Measurements from ENCODE around the gene PLXNB1. TPM values are rescaled to one million over a fixed set of nuclear protein-coding genes. Genes with fewer than 3 reads are reported as not detected.
"Not testable (repeated sequence)": the region's sequence is repeated elsewhere in the genome, so short reads cannot be mapped to it uniquely, and the experiment has no call there.

PLXNB1 gene
- total RNA-seq, 2 donors from 2014 or later: 175 to 216 TPM

- Histone ChIP-seq H3K27me3 (ENCODE audit: control insufficient read depth, insufficient read depth, low read length, poor library complexity, severe bottlenecking) (no peaks in the 10 kb centered on the region), H3K9me3 (ENCODE audit: control insufficient read depth, low read length) (no peaks in the 10 kb centered on the region), H3K4me3 (ENCODE audit: low read length) (no peak overlapping the region), H3K36me3 (ENCODE audit: control insufficient read depth, insufficient read depth, low read length) (peaks cover 38% of the 10 kb centered on the region), H3K9ac (ENCODE audit: extremely low read depth, low read length, poor library complexity, severe bottlenecking) (no peak overlapping the region), H3K27ac (ENCODE audit: low read depth, low read length) (peak overlapping the region; percentile 100), H3K4me1 (ENCODE audit: control insufficient read depth, insufficient read depth, low read length) (peaks cover 7% of the 10 kb centered on the region)
- H3K4me1 Mint-ChIP-seq: peaks cover 16% of the 10 kb centered on the region
- no peak for DNase-seq
- H3K27me3 Mint-ChIP-seq (ENCODE audit: insufficient read depth): no peaks in the 10 kb centered on the region
- TF ChIP-seq CTCF (conservative IDR thresholded peaks at IDR 0.05): no peak
- H3K4me3 Mint-ChIP-seq: no peak overlapping the region
- peak overlapping the region; percentile 98 for H3K27ac Mint-ChIP-seq
- H3K9me3 Mint-ChIP-seq: no peaks in the 10 kb centered on the region
- H3K36me3 Mint-ChIP-seq (ENCODE audit: low read depth): peaks cover 39% of the 10 kb centered on the region
- WGBS, 2 experiments (ENCODE audit: insufficient coverage in 1 of 2, insufficient read length in 1 of 2): 78 to 80% methylated on average over 1 to 7 of the region's 7 CpGs
Observed at GRCh38 chr3:48465237-48465530, 35.3 kb upstream of the PLXNB1 start.

GRCh38 chr3:48464713-48465221 is 34.9 kb upstream of the PLXNB1 start:
- H3K36me3 Mint-ChIP-seq (ENCODE audit: low read depth): peaks cover 40% of the 10 kb centered on the region
- no peak overlapping the region for H3K4me3 Mint-ChIP-seq
- Histone ChIP-seq H3K27ac (ENCODE audit: low read depth, low read length) (peak overlapping the region; percentile 100), H3K27me3 (ENCODE audit: control insufficient read depth, insufficient read depth, low read length, poor library complexity, severe bottlenecking) (no peaks in the 10 kb centered on the region), H3K4me3 (ENCODE audit: low read length) (no peak overlapping the region), H3K9me3 (ENCODE audit: control insufficient read depth, low read length) (no peaks in the 10 kb centered on the region), H3K9ac (ENCODE audit: extremely low read depth, low read length, poor library complexity, severe bottlenecking) (no peak overlapping the region), H3K4me1 (ENCODE audit: control insufficient read depth, insufficient read depth, low read length) (peaks cover 7% of the 10 kb centered on the region), H3K36me3 (ENCODE audit: control insufficient read depth, insufficient read depth, low read length) (peaks cover 41% of the 10 kb centered on the region)
- no peaks in the 10 kb centered on the region for H3K9me3 Mint-ChIP-seq
- TF ChIP-seq CTCF (conservative IDR thresholded peaks at IDR 0.05): no peak
- H3K27me3 Mint-ChIP-seq (ENCODE audit: insufficient read depth): no peaks in the 10 kb centered on the region
- no peak for DNase-seq
- peak overlapping the region; percentile 98 for H3K27ac Mint-ChIP-seq
- H3K4me1 Mint-ChIP-seq: peaks cover 13% of the 10 kb centered on the region
- 94 to 95% methylated on average over 15 to 17 of the region's 17 CpGs for whole genome bisulfite sequencing, 2 experiments (ENCODE audit: insufficient coverage in 1 of 2, insufficient read length in 1 of 2)

- no peak for TF ChIP-seq CTCF (conservative IDR thresholded peaks at IDR 0.05)
- Histone ChIP-seq H3K36me3 (ENCODE audit: control insufficient read depth, insufficient read depth, low read length) (peaks cover 45% of the 10 kb centered on the region), H3K9me3 (ENCODE audit: control insufficient read depth, low read length) (no peaks in the 10 kb centered on the region), H3K9ac (ENCODE audit: extremely low read depth, low read length, poor library complexity, severe bottlenecking) (no peak overlapping the region), H3K4me3 (ENCODE audit: low read length) (no peak overlapping the region), H3K4me1 (ENCODE audit: control insufficient read depth, insufficient read depth, low read length) (peaks cover 7% of the 10 kb centered on the region), H3K27me3 (ENCODE audit: control insufficient read depth, insufficient read depth, low read length, poor library complexity, severe bottlenecking) (no peaks in the 10 kb centered on the region), H3K27ac (ENCODE audit: low read depth, low read length) (peak overlapping the region; percentile 34)
- Mint-ChIP-seq H3K9me3 (no peaks in the 10 kb centered on the region), H3K27ac (peak overlapping the region; percentile 66), H3K27me3 (ENCODE audit: insufficient read depth) (no peaks in the 10 kb centered on the region), H3K4me1 (peaks cover 13% of the 10 kb centered on the region), H3K36me3 (ENCODE audit: low read depth) (peaks cover 33% of the 10 kb centered on the region), H3K4me3 (no peak overlapping the region)
- 87 to 94% methylated on average over 5 to 9 of the region's 9 CpGs for WGBS, 2 experiments (ENCODE audit: insufficient coverage in 1 of 2, insufficient read length in 1 of 2)
- peak; percentile 37 for DNase-seq
Observed at GRCh38 chr3:48463703-48464102, 33.8 kb upstream of the PLXNB1 start.

GRCh38 chr3:48461767-48462166 is 31.9 kb upstream of the PLXNB1 start:
- H3K27ac Mint-ChIP-seq; H3K27ac ChIP-seq (ENCODE audit: low read depth, low read length); H3K9me3 ChIP-seq (ENCODE audit: control insufficient read depth, low read length); DNase-seq; H3K4me3 Mint-ChIP-seq; H3K27me3 ChIP-seq (ENCODE audit: control insufficient read depth, insufficient read depth, low read length, poor library complexity, severe bottlenecking); H3K27me3 Mint-ChIP-seq (ENCODE audit: insufficient read depth); H3K4me3 ChIP-seq (ENCODE audit: low read length); H3K9ac ChIP-seq (ENCODE audit: extremely low read depth, low read length, poor library complexity, severe bottlenecking); H3K9me3 Mint-ChIP-seq; H3K4me1 ChIP-seq (ENCODE audit: control insufficient read depth, insufficient read depth, low read length): not testable (repeated sequence)
- H3K4me1 Mint-ChIP-seq: peaks cover 11% of the 10 kb centered on the region
- peaks cover 38% of the 10 kb centered on the region for H3K36me3 ChIP-seq (ENCODE audit: control insufficient read depth, insufficient read depth, low read length)
- WGBS, 2 experiments (ENCODE audit: insufficient coverage in 1 of 2, insufficient read length in 1 of 2): 93 to 100% methylated on average over 3 to 7 of the region's 7 CpGs
- H3K36me3 Mint-ChIP-seq (ENCODE audit: low read depth): peaks cover 23% of the 10 kb centered on the region

Measured in endodermal cell (in vitro differentiated cells).